Measurements from ENCODE around the gene TCF4. TPM values are rescaled to one million over a fixed set of nuclear protein-coding genes. Genes with fewer than 3 reads are reported as not detected.

TCF4 gene
- total RNA-seq, 1 donor from 2014 or later = 56.8 TPM

DNA sequence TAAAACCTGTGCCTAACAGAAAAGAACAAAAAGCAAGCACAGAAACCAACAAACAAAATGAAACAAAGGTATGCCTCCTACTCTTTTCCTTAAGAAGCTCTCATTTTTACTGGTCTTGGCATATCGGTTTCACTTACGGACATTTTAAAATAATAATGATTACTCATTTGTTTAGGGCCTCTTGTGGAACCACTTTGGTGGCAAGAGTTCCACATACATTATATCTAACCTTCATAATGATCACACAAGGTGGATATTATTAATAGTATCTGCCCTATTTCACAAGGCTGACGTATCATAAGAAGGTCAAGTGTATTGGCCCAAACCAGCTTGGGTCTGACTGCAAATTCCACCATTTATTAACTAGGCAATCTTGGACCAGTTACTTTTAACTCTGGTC lies 304.7 kb downstream of the TCF4 start:
- DNase-seq (ENCODE audit: low spot score, unreplicated experiment) = no peak
- H3K27ac Mint-ChIP-seq = no peak overlapping the region
- peaks cover 2% of the 10 kb centered on the region for H3K36me3 Mint-ChIP-seq (ENCODE audit: insufficient read depth)
- H3K27me3 Mint-ChIP-seq = no peaks in the 10 kb centered on the region
- H3K4me1 Mint-ChIP-seq (ENCODE audit: low read depth) = no peaks in the 10 kb centered on the region
- TF ChIP-seq, protein P1, sequence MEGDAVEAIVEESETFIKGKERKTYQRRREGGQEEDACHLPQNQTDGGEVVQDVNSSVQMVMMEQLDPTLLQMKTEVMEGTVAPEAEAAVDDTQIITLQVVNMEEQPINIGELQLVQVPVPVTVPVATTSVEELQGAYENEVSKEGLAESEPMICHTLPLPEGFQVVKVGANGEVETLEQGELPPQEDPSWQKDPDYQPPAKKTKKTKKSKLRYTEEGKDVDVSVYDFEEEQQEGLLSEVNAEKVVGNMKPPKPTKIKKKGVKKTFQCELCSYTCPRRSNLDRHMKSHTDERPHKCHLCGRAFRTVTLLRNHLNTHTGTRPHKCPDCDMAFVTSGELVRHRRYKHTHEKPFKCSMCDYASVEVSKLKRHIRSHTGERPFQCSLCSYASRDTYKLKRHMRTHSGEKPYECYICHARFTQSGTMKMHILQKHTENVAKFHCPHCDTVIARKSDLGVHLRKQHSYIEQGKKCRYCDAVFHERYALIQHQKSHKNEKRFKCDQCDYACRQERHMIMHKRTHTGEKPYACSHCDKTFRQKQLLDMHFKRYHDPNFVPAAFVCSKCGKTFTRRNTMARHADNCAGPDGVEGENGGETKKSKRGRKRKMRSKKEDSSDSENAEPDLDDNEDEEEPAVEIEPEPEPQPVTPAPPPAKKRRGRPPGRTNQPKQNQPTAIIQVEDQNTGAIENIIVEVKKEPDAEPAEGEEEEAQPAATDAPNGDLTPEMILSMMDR (IDR thresholded peaks at IDR 0.05; ENCODE audit: unreplicated experiment) = no peak
- no peaks in the 10 kb centered on the region for H3K9me3 Mint-ChIP-seq (ENCODE audit: low read depth)
- no peak overlapping the region for H3K4me3 Mint-ChIP-seq (ENCODE audit: low read depth)

DNA sequence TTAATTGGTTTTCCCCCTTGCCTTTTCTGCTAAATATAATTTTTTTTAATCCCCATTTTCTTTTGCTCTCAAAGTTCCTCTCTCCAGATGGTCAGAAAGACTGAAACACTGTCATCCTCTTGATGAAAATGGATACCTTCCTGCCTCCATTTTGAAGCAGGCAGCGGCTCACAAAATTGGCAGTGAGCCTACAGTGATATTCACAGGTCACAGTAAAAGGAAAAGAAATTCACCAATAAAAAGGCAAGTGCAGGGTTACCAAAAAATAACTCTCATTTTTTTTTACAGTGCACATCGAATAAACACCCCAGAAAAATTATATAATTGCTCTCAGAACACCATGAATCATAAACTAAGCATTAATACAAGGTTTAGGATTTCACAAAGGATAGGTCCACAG lies 307.5 kb downstream of the TCF4 start:
- TF ChIP-seq, protein P1 (IDR thresholded peaks at IDR 0.05; ENCODE audit: unreplicated experiment) = no peak

DNA sequence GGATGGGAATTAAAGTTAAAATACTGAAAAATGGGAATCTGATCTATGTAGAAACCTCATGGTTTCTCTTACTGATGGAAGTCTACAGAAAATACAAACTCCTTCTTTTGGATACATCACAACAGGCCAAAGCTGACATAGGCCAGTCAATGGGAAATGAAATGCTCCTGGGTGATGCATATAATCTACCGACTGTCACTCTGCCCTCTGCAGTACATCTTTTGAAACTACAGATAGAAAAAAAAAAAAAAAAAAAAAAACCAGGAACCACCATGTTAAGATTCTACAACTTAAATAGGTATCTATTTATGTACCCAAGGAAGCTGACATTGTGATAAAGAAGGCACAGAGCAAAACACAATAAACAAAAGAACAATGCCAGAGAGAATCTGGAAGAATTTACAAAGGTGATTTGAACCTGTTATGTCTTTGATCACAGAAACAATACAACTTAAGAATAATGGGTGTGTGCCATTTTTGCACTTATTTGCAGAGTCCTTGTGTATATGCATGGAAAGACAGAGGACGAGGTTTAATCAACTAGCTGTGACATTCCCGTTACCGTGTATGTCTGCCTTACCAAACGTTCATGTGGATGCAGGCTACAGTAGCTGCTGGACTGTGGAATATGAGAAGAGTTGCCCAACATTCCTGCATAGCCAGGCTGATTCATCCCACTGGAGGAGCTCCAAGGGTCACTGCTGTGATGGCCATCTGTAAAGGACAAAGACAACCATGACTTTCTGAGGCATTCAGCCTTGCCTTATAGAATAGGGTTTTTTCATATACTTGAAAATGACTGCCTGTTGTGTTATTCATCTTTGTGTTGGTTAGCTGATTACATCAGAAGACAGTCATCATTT lies 312.7 kb downstream of the TCF4 start:
- H3K27me3 Mint-ChIP-seq = no peaks in the 10 kb centered on the region
- H3K4me1 Mint-ChIP-seq (ENCODE audit: low read depth) = no peaks in the 10 kb centered on the region
- no peaks in the 10 kb centered on the region for H3K9me3 Mint-ChIP-seq (ENCODE audit: low read depth)
- TF ChIP-seq, protein P1 (IDR thresholded peaks at IDR 0.05; ENCODE audit: unreplicated experiment) = no peak
- H3K27ac Mint-ChIP-seq = no peak overlapping the region
- no peak overlapping the region for H3K4me3 Mint-ChIP-seq (ENCODE audit: low read depth)
- H3K36me3 Mint-ChIP-seq (ENCODE audit: insufficient read depth) = peaks cover 25% of the 10 kb centered on the region
- no peak for DNase-seq (ENCODE audit: low spot score, unreplicated experiment)

More for the DNA sequence above, 307.5 kb downstream of the TCF4 start:
- no peaks in the 10 kb centered on the region for H3K9me3 Mint-ChIP-seq (ENCODE audit: low read depth)
- H3K27ac Mint-ChIP-seq = no peak overlapping the region
- H3K4me1 Mint-ChIP-seq (ENCODE audit: low read depth) = no peaks in the 10 kb centered on the region
- peaks cover 8% of the 10 kb centered on the region for H3K36me3 Mint-ChIP-seq (ENCODE audit: insufficient read depth)
- no peaks in the 10 kb centered on the region for H3K27me3 Mint-ChIP-seq
- no peak for DNase-seq (ENCODE audit: low spot score, unreplicated experiment)
- no peak overlapping the region for H3K4me3 Mint-ChIP-seq (ENCODE audit: low read depth)

DNA sequence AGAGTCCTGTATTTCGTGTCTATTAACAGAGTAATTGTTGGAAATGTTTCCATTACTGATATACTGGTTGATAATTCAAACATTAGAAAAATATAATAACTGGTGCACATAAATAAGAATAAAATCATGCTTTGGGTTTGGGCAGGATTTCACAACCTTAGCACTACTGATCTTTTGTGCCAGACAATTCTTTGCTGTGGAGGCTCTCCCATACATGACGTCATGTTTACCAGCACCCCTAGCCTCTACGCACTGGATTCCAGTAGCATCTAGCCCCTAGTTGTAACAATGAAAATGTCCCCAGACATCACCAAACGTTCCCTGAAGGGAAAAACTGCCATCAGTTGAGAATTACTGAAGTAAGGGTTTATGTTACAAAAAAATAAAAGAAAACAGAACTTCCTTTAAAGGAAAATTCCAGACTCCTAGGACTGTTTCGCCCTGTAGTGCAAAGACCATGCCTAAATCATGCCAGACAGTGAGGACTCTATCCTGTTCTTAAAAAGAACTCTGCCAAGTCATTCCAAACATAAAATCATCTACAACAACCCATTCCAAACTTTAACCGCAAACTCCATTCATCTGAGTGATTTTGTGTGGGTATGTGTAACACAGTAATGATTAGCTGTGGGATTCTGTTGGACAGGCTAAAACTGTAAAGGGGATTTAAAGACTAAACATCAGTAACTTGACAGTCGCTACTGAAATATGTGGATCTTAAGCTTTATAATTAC lies 315.3 kb downstream of the TCF4 start:
- Mint-ChIP-seq H3K36me3 (ENCODE audit: insufficient read depth) (peaks cover 37% of the 10 kb centered on the region), H3K4me3 (ENCODE audit: low read depth) (no peak overlapping the region), H3K27ac (no peak overlapping the region), H3K27me3 (no peaks in the 10 kb centered on the region), H3K9me3 (ENCODE audit: low read depth) (no peaks in the 10 kb centered on the region), H3K4me1 (ENCODE audit: low read depth) (no peaks in the 10 kb centered on the region)
- TF ChIP-seq, protein P1 (IDR thresholded peaks at IDR 0.05; ENCODE audit: unreplicated experiment) = no peak
- DNase-seq (ENCODE audit: low spot score, unreplicated experiment) = no peak

DNA sequence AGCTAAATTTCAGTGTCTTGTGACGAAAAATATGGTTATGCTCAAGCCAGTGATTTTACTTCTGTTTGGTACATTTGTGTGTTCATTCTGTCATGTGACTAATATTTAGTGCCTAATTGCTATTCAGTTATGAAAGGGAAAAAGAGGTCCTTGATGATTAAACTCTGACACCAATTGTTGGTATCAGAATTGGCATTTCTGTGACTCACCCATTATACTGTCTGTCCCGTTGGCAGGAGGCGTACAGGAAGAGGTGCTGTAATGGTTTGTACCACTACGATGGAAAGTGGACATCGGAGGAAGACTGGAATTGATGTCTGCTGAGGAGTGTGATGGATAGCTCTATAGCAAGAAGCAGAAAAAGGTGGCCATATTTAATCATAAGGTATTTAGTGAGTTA lies 318.4 kb downstream of the TCF4 start:
- Mint-ChIP-seq H3K36me3 (ENCODE audit: insufficient read depth) (peaks cover 38% of the 10 kb centered on the region), H3K27ac (no peak overlapping the region), H3K4me3 (ENCODE audit: low read depth) (no peak overlapping the region), H3K27me3 (no peaks in the 10 kb centered on the region), H3K4me1 (ENCODE audit: low read depth) (no peaks in the 10 kb centered on the region), H3K9me3 (ENCODE audit: low read depth) (no peaks in the 10 kb centered on the region)
- TF ChIP-seq, protein P1 (IDR thresholded peaks at IDR 0.05; ENCODE audit: unreplicated experiment) = no peak
- no peak for DNase-seq (ENCODE audit: low spot score, unreplicated experiment)
